GM19438 (cell line): ENCODE data around the gene CPEB3.
"Not testable (repeated sequence)": the region's sequence is repeated elsewhere in the genome, so short reads cannot be mapped to it uniquely, and the experiment has no call there.

Source experiments
- ATAC-seq: cut with Tn5 transposase; IDR thresholded peaks from one replicate; pipeline ENCODE4 v1.9.1; 2021; ENCODE audit warnings: low read depth; ENCODE audit not compliant: unreplicated experiment

The CPEB3 gene

GRCh38 chr10:92149261-92149660 lies 141.6 kb downstream of the CPEB3 start:
- no peak for ATAC-seq

- no peak for ATAC-seq
Observed at GRCh38 chr10:92146781-92147180, 144.1 kb downstream of the CPEB3 start.

- ATAC-seq = no peak
Observed at GRCh38 chr10:92146107-92146506, 144.8 kb downstream of the CPEB3 start.

GRCh38 chr10:92142949-92143348 lies 147.9 kb downstream of the CPEB3 start:
- ATAC-seq = peak; percentile 69

- ATAC-seq = no peak
Observed at GRCh38 chr10:92142512-92142911, 148.4 kb downstream of the CPEB3 start.

- ATAC-seq = not testable (repeated sequence)
Observed at GRCh38 chr10:92141147-92141546, 149.7 kb downstream of the CPEB3 start.

- ATAC-seq = not testable (repeated sequence)
Observed at GRCh38 chr10:92134049-92134448, 156.8 kb downstream of the CPEB3 start.

- no peak for ATAC-seq
Observed at GRCh38 chr10:92131275-92131820, 159.5 kb downstream of the CPEB3 start.

- ATAC-seq = no peak
Observed at GRCh38 chr10:92130622-92131274, 160.1 kb downstream of the CPEB3 start.

GRCh38 chr10:92126100-92126650 lies 164.7 kb downstream of the CPEB3 start:
- no peak for ATAC-seq

GRCh38 chr10:92125144-92125543 lies 165.7 kb downstream of the CPEB3 start:
- no peak for ATAC-seq

- ATAC-seq = no peak
Observed at GRCh38 chr10:92124616-92125143, 166.2 kb downstream of the CPEB3 start.

- ATAC-seq = no peak
Observed at GRCh38 chr10:92124020-92124419, 166.9 kb downstream of the CPEB3 start.

- no peak for ATAC-seq
Observed at GRCh38 chr10:92122941-92123450, 167.9 kb downstream of the CPEB3 start.

GRCh38 chr10:92121686-92122492 lies 169.0 kb downstream of the CPEB3 start:
- ATAC-seq = no peak

GRCh38 chr10:92119340-92119739 lies 171.5 kb downstream of the CPEB3 start:
- ATAC-seq = no peak

- not testable (repeated sequence) for ATAC-seq
Observed at GRCh38 chr10:92114917-92115316, 176.0 kb downstream of the CPEB3 start.

- no peak for ATAC-seq
Observed at GRCh38 chr10:92113911-92114600, 176.8 kb downstream of the CPEB3 start.

GRCh38 chr10:92112462-92112861 lies 178.4 kb downstream of the CPEB3 start:
- ATAC-seq = no peak

GRCh38 chr10:92111336-92111939 lies 179.4 kb downstream of the CPEB3 start:
- no peak for ATAC-seq
